NCI-H446 treated with DMSO at 0.1 percent for 48 hours (cell line): ENCODE results near the gene ANKRD33B.

ENCODE experiments used
- DNase-seq: peaks from one replicate; lab custom pipeline; 2025; lab: John Stamatoyannopoulos, UW

Gene ANKRD33B

DNA sequence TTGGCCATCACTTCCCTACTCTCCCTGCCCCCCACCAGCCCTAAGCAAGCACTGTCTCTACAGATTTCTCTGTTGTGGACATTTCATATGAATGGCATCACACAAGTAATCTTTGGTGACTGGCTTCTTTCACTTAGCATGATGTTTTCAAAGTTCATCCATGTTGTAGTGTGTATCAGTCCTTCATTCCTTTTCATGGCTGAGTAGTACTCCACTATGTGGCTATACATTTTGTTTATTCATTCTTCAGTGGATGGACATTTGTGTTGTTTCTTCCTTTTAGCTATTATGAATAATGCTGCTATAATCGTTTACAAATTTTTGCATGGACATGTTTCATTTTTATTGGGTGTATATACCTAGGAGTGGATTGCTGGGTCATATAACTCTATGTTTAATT lies 113.1 kb downstream of the ANKRD33B start:
- no peak for DNase-seq

DNA sequence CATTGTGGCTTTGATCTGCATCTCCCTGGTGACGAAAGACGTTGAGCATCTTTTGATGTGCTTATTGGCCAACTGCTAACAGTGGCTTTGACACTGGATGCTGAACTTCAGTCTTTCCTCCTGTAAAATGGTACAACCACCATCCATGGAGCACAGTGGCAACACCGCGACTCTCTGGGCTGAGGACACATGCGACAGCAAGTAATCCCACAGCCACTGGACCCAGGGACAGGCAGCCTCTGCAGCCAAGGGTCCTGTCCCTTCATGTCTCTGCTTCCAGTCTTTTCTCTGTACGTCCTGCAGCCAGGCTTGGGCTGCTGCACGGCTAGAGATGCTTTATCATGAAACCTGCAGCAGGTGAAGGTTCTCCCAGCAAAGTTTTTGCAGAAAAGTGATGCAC lies 113.7 kb downstream of the ANKRD33B start:
- no peak for DNase-seq

DNA sequence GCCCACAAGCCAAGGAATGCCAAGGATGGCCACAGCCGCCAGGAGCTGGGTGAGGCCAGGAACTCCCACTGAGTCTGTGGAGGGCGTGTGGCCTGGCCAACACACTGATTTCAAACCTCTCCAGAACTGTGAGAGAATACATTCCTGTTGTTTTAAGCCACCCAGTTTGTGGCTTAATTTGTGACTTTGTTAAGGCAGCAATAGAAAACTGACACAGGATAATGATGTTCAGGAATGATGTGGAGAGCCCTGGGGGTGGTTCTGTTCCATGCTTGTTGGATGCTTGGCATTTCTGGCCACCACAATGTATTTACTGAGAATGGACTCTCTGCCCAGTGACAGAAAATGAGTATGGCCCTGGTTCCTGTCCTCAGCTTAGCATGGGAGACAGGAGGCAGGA lies 114.4 kb downstream of the ANKRD33B start:
- DNase-seq, result no peak

DNA sequence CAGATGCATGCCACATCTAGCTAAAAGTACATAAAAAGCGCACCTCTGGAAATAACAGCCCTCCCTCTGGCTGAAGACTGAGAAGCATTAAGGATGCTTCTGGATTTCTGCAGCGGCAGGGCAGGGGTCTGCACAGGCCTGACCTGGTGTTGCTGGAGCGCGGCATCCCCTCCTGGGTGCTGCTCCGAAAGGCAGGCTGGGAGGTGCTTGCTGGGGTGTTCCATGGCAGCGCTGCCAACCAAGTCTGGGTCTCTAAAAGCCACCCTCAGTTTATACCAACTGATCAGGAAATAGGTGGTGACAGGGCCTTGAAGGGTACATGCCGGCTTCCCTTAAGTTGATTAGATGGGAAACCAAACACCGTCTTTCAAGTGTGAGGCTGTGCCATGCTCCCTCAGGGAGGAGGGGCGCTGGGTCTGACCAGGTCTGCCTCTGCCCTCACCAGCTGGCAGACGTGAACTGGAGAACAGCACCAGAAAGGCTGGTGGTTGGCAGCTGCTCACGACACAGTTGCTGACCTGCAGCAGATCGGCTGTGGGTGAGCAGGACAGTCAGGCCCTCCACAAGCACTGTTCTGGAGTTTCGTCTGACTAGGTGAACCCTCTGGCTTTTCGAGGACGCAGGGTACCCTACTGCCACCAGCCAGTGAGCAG lies 115.6 kb downstream of the ANKRD33B start:
- no peak for DNase-seq

DNA sequence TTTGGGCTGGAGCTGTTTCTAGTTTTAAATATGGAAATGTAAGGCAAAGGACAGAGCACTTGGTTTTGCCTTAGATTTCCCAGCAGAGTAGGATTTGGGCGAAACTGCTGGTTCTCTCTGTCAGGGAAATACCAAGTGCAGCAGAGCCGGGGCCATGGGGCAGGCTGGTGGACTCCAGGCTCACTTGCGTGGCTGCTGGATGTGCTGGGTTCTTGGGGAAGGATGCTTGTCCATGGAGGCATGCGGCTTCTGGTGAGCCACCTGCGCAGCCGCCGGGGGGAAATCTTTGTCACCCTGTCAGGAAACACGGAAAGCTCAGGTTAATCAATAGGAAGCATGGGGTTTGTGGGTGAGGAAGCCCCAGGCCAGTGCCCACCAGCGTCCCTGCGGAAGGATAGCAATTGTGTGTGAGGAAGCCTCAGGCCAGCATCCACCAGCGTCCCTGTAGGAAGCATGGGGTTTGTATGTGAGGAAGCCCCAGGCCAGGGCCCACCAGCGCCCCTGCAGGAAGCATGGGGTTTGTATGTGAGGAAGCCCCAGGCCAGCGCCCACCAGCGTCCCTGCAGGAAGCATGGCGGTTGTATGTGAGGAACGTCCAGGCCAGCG lies 117.1 kb downstream of the ANKRD33B start:
- DNase-seq, result no peak

DNA sequence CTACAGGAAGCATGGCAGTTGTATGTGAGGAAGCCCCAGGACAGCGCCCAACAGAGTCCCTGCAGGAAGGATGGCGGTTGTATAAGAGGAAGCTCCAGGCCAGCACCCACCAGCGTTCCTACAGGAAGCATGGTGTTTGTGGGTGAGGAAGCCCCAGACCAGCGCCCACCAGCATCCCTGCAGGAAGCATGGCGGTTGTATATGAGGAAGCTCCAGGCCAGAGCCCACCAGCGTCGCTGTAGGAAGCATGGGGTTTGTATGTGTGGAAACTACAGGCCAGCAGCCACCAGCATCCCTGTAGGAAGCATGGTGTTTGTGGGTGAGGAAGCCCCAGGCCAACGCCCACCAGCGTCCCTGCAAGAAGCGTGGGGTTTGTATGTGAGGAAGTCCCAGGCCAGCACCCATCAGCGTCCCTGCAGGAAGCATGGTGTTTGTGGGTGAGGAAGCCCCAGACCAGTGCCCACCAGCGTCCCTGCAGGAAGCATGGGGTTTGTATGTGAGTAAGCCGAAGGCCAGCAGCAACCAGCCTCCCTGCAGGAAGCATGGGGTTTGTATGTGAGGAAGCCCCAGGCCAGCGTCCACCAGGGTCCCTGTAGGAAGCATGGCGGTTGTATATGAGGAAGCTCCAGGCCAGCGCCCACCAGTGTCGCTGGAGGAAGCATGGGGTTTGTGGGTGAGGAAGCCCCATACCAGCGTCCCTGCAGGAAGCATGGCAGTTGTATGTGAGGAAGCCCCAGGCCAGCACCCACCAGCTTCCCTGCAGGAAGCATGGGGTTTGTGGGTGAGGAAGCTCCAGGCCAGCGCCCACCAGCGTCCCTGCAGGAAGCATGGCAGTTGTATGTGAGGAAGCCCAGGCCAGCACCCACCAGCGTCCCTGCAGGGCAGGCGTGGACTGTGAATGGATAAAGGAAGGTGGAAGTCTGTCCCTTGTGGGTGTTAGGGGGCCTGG lies 118.1 kb downstream of the ANKRD33B start:
- no peak for DNase-seq

DNA sequence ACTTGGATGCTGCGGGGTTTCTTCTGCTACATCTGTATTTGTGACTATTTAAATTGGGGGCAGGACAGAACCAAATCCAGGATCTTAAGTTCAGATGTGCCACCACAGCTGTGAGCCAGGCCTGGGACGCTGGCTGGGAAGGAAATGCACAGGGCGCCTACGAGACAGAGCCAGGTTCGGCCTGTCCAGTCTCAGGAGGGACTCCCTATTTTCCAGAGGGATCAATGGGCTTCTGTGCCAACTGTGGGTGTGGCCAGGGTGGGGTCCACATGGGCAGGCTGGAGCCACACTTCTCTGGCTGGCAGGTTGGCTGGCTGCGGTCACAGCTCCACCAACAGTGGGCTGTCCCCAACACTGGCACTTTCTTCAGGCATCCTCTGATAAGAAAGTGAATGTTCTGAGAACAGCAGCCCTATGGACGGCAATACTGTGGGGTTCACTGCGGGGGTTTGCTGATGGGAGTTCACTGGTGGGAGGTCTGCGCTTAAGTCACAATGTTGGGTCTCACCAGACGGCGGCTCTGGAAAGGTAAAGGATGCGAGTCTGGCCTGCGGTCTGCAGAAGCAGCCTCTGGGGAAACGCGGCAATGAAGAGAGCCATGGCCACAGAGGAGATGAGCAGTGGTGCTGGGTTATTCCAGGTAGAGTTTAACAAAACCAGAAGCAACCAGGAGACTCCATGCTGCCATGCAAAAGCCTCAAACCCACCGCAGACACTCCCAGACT lies 119.1 kb downstream of the ANKRD33B start:
- DNase-seq, result no peak

DNA sequence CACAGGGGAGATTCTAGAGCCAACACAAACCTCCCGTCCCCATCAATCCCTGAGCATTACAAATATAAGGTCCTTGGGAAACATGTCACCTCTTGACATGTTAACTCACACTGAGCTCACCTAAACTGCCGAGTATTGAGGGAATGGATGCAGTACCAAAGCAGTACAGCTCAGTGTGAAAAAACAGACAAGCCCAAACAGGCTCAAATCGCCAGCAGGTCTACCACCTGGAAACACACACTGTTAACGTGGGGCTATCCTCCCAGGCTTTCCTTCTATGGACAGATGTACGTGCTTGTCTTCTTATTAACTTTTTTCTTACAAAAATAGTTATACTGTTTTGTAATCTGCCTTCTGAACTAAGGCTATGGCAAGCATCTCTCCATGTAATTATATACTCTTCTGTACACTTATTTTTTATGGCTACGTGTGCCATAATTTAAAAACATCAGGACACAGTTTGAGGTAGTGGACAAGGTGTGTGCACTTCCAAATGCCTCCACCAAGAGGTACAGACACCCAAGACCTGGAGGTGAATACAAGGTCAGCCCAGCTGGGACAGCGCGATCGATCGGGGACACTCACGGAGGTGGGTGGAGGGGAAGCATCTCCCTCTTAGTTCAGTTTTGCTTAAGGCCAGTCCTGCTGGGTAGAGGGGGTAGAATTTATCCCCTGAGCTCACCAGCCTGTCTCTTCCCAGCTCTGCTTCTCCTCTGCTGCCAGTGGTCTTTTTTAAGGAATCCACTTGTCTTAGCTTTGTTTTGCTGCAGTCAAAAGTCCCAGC lies 120.6 kb downstream of the ANKRD33B start:
- no peak for DNase-seq

DNA sequence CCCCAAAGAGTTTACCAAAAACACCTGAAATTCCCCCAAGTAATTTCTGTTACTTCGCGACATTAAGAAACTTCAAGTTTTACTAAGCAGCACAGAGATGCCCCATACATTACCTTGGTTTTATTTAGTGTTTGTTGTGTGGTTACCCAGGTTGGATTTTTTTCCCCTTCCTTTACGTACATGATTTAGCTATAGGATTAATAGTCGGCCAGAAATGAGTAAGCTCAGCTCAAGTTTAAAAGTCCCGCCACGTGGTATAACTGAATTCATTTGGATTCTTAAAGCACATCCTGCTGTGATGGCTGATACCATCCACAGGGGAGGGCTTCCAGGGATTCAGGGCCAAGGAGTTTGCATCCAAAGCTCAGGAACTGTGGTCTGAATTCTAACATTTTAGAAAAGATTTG lies 121.2 kb downstream of the ANKRD33B start:
- DNase-seq, result no peak

DNA sequence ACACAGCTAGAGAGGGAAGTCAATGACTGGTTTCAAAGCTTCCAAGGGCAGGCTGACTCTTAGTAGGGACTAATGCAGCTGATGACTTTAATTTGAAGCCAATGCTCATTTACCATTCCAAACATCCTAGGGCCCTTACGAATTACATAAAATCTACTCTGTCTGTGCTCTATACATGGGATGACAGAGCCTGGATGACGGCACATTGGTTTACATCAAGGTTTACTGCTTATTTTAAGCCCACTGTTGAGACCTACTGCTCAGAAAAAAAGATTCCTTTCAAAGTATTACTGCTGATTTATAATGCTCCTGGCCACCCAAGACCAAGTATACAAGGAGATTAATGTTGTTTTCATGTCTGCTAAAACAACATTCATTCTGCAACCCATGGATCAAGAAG lies 123.0 kb downstream of the ANKRD33B start:
- no peak for DNase-seq

DNA sequence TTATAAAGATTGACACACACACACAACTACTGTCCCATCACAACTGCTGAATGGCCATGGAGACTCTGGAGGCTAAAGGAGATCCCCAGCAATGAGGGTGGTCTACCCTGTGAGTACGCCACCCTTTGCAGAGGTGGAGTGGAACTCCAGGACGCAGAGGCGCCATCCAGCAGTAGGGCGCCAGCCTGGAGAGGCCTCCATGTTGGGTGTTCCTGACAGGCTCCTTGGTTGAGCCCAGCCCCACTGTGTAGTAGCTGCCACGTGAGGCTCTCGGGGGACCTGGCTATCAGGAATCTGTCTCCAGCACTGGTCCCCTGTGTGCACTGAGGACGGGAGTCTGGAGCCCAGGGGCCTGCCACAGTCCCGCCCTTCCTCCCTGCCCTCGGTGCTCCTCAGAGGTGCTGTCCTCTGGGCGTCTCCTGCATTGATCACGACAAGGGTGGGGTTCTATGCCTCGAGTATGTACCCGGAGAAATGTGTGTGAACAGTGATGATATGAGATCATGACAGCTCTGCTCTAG lies 124.8 kb downstream of the ANKRD33B start:
- no peak for DNase-seq

DNA sequence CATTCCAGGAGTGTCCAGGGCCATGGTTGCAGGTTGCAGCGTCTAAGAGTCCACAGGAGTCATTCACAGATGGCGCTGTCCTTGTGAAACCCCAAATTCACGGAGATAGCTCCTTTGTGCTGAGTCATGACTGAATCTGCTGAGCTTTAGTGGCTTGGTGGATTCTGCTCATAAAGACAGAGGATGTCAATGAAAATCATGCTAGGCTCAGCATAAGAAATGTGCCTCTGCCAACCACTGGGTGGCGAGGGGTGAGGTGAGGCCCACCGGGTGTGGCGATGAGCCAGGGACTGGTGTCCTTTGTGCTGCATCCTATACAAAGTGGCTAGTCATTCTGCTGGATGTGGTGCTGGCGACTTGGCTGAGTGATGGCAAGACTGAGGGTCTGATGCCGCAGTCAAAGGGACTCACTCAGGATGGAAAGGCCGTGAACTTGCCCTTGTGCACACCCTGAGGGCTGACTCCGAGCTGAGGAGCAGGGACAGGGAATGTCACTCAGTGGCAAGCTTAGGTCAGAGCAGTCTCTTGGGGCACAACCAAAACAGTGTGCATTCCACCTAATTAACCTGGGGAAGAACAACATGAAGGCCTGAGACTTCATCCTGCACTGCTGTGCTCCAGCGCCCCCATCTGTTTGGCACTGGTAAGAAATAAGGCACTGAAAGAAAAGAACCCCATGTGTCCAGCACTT lies 125.7 kb downstream of the ANKRD33B start:
- DNase-seq, result no peak

DNA sequence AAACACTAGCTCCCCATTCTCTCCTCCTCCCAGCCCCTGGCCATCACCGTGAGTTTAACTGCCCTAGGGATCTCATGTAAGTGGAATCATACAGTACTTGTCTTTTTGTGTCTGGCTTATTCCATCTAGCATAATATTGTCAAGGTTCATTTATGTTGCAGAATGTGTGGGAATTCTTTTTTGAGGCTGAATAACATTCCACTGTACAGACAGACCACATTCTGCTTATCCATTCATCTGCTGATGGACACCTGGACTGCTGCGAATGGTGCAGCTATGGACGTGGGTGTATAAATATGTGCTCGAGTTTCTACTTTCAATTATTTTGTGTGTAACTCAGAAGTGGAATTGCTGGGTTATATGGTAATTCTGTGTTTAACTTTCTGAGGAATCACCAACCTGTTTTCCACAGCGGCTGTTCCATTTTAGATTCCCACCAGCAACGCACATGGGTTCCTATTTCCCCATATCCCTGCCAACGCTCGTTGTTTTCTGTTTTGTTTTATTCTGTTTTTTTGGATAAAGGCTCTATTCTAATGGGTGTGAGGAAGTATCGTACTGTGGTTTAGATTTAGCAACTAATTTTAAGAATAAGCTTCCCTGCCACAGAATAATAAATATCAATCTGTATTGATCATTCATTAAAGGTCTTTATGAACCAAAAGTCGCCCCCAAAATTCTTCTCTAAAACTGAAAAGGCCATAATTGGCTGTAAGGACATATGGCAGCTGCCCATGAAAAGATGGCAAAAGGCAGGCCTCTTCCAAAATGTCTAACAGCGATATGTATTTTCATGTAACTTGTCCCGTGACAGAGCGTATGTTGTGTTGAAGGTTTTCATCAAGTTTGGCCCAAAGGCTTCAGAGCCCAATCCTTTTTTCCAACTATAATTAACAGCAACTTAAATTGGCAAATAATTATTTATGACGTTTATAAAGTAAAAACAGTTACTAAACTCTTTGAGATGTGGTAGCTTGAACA lies 126.9 kb downstream of the ANKRD33B start:
- DNase-seq, result no peak

DNA sequence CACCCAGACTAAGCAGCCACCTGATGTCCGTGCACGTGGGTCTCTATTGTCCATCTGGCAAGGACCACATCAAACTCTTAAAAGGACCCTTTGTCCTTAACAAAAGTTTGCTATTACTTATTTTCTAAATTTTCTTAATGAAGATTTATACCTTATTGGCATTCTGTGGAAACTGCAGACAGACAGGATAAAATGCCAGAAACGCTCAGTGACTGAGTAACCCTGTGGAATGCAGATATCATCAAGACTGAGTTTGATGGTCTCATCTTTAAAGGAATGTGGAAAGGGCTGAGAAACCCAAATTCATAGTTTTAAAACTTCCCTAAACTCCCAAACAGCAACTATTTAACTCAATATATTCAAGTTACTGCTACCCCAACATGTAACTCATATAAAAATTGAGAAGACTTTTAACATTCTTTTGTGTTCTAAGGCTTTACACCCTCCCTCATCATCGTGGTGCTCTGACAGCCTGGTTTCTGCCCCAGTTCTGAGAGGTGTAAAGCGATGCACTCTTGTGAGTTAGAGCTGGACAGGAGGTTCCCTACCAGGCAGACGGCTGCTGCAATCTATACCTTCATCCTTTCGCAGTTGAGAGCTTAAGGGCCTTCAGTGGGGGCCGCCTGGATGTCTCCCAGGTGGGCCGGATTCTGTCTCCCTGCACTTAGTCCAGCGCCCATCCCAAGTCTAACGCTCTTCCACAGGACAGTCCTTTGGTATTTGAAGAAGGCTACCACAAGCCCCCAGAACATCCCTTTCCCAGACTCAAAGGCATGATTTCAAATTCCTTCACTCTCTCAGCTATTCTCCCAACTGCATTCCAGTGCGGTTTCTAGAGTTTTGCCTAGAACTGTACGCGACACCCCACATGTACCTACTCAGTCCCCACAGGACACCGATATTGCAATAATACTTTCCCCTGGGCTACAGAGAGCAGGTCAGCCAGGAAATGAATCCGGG lies 128.2 kb downstream of the ANKRD33B start:
- no peak for DNase-seq

DNA sequence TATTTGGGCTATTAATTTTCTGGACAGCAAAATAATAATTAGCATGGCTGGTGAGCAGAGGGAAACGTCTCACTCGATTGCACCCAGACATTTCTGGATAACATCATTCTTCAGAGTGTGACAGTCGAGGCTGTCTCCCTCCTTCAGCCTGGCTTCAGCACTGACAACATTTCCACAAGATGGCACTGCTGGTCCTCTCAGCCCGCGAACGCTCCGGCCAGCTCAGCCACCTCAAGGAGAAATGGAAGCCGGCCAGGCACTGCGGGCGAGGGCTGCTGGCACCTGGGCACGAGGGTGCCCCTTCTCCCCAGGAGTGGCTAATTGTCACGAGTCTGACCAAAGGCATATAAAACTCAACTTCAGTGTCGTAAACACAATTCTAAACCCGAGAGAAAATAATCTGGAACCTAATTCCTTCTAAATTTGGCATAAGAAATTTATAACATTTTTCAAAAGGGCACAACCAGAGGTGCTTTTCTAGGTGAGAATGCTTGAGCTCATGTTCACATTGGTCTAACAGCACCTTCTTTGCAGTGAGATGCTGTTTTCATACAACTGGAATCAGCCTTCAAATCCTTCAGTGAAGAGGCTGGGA lies 131.3 kb downstream of the ANKRD33B start:
- peak; percentile 72 for DNase-seq

DNA sequence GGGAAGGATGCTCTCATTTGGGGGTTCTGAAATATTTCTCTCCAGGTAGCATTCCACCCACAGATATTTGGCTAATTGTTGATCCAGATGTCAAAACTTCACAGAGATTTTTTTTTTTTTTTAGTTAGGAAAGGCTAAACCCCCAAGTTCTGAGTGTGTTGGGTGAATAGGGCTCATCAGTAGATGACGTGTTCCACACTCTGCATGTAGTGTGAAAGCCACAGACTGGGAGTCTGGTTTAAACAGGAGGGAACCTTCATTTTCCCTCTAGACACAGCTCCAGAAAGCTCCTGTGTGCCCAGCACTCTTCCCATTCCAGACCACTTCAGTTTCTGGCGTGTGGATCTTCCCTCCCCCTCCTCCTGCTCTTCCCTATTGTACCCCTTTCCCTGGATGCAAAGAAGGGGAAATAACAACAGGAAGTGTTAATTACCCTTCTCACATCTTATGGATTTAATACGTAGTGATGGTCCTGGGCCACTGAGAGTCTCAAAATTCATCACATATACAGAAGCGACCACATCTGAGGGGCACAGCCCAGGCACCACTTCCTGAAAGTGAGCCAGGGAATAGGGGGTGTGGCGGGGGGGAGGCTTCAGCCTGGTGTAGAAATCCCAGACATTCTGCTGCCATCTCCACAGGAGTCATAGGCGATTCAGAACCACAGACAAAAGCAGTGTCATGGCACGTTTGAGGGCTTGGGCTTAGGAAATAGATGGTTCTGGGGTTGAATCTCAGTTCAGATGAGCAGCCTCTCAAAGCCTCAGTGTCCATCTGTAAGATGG lies 132.1 kb downstream of the ANKRD33B start:
- no peak for DNase-seq

DNA sequence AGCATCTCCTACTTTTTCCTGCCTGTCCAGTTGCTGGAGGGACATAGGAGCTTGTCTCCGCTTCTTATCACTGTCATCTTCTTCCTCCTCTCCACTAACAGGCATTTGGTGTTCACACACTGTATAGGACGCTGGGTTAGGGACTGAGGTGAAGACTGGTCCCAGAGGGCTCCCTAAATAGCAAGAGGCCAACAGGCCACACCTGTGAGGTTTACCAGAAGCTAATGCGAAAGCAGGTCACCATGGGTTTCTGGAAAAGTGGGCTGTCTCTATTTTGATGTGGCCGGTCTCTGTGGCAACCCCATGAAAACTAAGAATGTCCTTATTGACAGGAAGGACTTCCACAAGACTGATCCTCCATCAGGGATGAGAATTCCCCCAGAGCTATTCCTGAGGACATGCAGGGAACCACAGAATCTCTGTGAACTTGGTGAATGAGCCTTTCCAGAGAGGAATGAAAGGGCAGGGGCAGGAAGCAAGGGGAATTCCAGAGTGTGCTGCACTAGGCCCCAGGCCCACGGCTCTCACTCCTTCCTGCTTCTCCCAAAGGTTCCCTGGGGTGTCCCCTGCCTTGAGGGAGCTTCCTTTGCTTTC lies 135.5 kb downstream of the ANKRD33B start:
- no peak for DNase-seq
